HEK293 (cell line): Measurements from ENCODE around the gene KLHL29.

Source experiments
- GLI2 ChIP-seq: fragments of 450-650 bp; formaldehyde crosslinking; IDR thresholded peaks from 2 replicates; pipeline ENCODE4; 2017; ENCODE audit warnings: missing biosample characterization, missing genetic modification characterization, low read depth, borderline replicate concordance
- HOXA7 ChIP-seq: sonication (generic); formaldehyde crosslinking; IDR thresholded peaks from 2 replicates; pipeline ENCODE4 v1.8.1; 2022; ENCODE audit warnings: missing genetic modification reagents, borderline replicate concordance
- ZNF140 ChIP-seq: fragments of 450-650 bp; formaldehyde crosslinking; IDR thresholded peaks from 2 replicates; pipeline ENCODE4 v1.5.1; 2016; ENCODE audit warnings: missing biosample characterization, missing genetic modification characterization
- ZNF214 ChIP-seq: fragments of 450-650 bp; formaldehyde crosslinking; IDR thresholded peaks from 2 replicates; pipeline ENCODE4 v1.5.1; 2017; ENCODE audit warnings: missing biosample characterization, mild to moderate bottlenecking, missing genetic modification characterization, borderline replicate concordance
- ZNF274 ChIP-seq, 2 experiments: fragments of 200-500 bp in 1 of 2; fragments of 450-650 bp in 1 of 2; sonication (Bioruptor generic) in 1 of 2; formaldehyde crosslinking in 1 of 2; IDR thresholded peaks; 2 replicates each; pipeline versions ENCODE4 v1.5.1 to v1.6.1; 2014 to 2016; ENCODE audit warnings: borderline replicate concordance in 1 of 2, inconsistent platforms in 1 of 2, low read length in 1 of 2, missing biosample characterization in 1 of 2, missing genetic modification characterization in 1 of 2
- ZNF473 ChIP-seq: fragments of 450-650 bp; formaldehyde crosslinking; IDR thresholded peaks from 2 replicates; pipeline ENCODE4 v1.5.1; 2017; ENCODE audit warnings: missing biosample characterization, missing genetic modification characterization
- ZNF747 ChIP-seq: fragments of 450-650 bp; formaldehyde crosslinking; IDR thresholded peaks from 2 replicates; pipeline ENCODE4 v1.5.1; 2016; ENCODE audit warnings: missing biosample characterization, missing genetic modification characterization
- TF ChIP-seq, protein P1 (sequence below): fragments of 450-650 bp; formaldehyde crosslinking; conservative IDR thresholded peaks from 2 replicates; pipeline ENCODE4 v1.5.1; 2016; ENCODE audit warnings: low read depth, missing biosample characterization, missing genetic modification characterization
- TF ChIP-seq, protein P2 (sequence below): fragments of 450-650 bp; formaldehyde crosslinking; IDR thresholded peaks from 2 replicates; pipeline ENCODE4 v1.5.1; 2016; ENCODE audit warnings: missing biosample characterization, missing genetic modification characterization
- TF ChIP-seq, protein P3 (sequence below): fragments of 450-650 bp; formaldehyde crosslinking; IDR thresholded peaks from 2 replicates; pipeline ENCODE4 v1.5.1; 2016; ENCODE audit warnings: missing biosample characterization, missing genetic modification characterization

DNA sequence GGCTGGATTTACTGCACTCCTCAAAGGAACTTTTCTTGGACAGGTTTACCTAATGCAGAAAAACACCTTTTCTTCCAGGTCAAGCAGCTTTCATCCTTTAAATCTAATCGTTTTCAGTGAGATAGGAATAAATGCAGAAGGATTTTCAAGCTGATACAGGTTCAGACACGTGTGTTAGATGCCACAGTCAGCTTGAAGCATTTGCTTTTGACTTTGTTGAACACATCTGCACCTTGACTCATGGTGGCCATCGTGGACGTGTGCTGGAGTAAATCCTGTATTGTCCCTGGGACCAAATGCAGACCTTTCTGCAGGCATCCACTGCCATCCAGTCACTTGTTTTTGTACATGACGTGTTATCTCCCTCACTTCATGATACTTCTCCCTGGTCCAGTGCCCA is 61.9 kb downstream of the KLHL29 start:
- TF ChIP-seq ZNF214 (tag by site-specific recombination), result no peak
- TF ChIP-seq, protein P1, sequence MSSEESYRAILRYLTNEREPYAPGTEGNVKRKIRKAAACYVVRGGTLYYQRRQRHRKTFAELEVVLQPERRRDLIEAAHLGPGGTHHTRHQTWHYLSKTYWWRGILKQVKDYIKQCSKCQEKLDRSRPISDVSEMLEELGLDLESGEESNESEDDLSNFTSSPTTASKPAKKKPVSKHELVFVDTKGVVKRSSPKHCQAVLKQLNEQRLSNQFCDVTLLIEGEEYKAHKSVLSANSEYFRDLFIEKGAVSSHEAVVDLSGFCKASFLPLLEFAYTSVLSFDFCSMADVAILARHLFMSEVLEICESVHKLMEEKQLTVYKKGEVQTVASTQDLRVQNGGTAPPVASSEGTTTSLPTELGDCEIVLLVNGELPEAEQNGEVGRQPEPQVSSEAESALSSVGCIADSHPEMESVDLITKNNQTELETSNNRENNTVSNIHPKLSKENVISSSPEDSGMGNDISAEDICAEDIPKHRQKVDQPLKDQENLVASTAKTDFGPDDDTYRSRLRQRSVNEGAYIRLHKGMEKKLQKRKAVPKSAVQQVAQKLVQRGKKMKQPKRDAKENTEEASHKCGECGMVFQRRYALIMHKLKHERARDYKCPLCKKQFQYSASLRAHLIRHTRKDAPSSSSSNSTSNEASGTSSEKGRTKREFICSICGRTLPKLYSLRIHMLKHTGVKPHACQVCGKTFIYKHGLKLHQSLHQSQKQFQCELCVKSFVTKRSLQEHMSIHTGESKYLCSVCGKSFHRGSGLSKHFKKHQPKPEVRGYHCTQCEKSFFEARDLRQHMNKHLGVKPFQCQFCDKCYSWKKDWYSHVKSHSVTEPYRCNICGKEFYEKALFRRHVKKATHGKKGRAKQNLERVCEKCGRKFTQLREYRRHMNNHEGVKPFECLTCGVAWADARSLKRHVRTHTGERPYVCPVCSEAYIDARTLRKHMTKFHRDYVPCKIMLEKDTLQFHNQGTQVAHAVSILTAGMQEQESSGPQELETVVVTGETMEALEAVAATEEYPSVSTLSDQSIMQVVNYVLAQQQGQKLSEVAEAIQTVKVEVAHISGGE (tag by site-specific recombination), result no peak
- no peak for TF ChIP-seq ZNF473 (tag by site-specific recombination)
- TF ChIP-seq ZNF140, result no peak
- TF ChIP-seq, protein P2, sequence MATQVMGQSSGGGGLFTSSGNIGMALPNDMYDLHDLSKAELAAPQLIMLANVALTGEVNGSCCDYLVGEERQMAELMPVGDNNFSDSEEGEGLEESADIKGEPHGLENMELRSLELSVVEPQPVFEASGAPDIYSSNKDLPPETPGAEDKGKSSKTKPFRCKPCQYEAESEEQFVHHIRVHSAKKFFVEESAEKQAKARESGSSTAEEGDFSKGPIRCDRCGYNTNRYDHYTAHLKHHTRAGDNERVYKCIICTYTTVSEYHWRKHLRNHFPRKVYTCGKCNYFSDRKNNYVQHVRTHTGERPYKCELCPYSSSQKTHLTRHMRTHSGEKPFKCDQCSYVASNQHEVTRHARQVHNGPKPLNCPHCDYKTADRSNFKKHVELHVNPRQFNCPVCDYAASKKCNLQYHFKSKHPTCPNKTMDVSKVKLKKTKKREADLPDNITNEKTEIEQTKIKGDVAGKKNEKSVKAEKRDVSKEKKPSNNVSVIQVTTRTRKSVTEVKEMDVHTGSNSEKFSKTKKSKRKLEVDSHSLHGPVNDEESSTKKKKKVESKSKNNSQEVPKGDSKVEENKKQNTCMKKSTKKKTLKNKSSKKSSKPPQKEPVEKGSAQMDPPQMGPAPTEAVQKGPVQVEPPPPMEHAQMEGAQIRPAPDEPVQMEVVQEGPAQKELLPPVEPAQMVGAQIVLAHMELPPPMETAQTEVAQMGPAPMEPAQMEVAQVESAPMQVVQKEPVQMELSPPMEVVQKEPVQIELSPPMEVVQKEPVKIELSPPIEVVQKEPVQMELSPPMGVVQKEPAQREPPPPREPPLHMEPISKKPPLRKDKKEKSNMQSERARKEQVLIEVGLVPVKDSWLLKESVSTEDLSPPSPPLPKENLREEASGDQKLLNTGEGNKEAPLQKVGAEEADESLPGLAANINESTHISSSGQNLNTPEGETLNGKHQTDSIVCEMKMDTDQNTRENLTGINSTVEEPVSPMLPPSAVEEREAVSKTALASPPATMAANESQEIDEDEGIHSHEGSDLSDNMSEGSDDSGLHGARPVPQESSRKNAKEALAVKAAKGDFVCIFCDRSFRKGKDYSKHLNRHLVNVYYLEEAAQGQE (tag by site-specific recombination), result no peak
- TF ChIP-seq, protein P3, sequence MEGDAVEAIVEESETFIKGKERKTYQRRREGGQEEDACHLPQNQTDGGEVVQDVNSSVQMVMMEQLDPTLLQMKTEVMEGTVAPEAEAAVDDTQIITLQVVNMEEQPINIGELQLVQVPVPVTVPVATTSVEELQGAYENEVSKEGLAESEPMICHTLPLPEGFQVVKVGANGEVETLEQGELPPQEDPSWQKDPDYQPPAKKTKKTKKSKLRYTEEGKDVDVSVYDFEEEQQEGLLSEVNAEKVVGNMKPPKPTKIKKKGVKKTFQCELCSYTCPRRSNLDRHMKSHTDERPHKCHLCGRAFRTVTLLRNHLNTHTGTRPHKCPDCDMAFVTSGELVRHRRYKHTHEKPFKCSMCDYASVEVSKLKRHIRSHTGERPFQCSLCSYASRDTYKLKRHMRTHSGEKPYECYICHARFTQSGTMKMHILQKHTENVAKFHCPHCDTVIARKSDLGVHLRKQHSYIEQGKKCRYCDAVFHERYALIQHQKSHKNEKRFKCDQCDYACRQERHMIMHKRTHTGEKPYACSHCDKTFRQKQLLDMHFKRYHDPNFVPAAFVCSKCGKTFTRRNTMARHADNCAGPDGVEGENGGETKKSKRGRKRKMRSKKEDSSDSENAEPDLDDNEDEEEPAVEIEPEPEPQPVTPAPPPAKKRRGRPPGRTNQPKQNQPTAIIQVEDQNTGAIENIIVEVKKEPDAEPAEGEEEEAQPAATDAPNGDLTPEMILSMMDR (tag by site-specific recombination), result no peak
- no peak for TF ChIP-seq ZNF274 (IDR thresholded peaks at IDR 0.05; ENCODE audit: low read length)
- TF ChIP-seq ZNF274 (tag by site-specific recombination; IDR thresholded peaks at IDR 0.05; ENCODE audit: borderline replicate concordance), result no peak
- no peak for TF ChIP-seq ZNF747 (tag by site-specific recombination)
- TF ChIP-seq HOXA7 (CRISPR knock-in tag), result no peak
- TF ChIP-seq GLI2 (tag by site-specific recombination), result no peak
